ENCODE measurements around the gene DAPP1.
A peak's percentile ranks its signal among the peaks of the same experiment; 100 is the strongest.

GRCh38 chr4:99894161-99894997, 77.8 kb downstream of the DAPP1 start, which contains the start of gene LAMTOR3:
- TF ChIP-seq POLR2A (IDR thresholded peaks at IDR 0.05; ENCODE audit: low read length) = peak; percentile 68
- no peak for TF ChIP-seq GATA1 (IDR thresholded peaks at IDR 0.05; ENCODE audit: low read depth, low read length)

All from erythroblast (primary cell).